Neural cell (in vitro differentiated cells): ENCODE results near the gene SLC35E4. TPM values are rescaled to one million over a fixed set of nuclear protein-coding genes. Genes with fewer than 3 reads are reported as not detected.
A peak's percentile ranks its signal among the peaks of the same experiment; 100 is the strongest.

Experiments used
- H2AFZ ChIP-seq: fragments of 200-600, 300-800 bp; sonication (generic), shearing (Covaris generic); 2 replicates; pipeline ENCODE4 v1.6.0; 2014; ENCODE audit warnings: low read depth, mild to moderate bottlenecking, antibody characterized with exemption, low read length, moderate library complexity
- H3F3A ChIP-seq: fragments of 200-600 bp; shearing (Covaris generic); 2 replicates; pipeline ENCODE4 v1.6.1; 2016; ENCODE audit warnings: mild to moderate bottlenecking, moderate library complexity, mixed read lengths, antibody characterized with exemption, low read length; ENCODE audit not compliant: insufficient read depth, poor library complexity, severe bottlenecking
- H3K27ac ChIP-seq: fragments of 200-600, 300-800 bp; sonication (generic), shearing (Covaris generic); 2 replicates; pipeline ENCODE4 v1.5.1; 2014; ENCODE audit warnings: mild to moderate bottlenecking, low read length, moderate library complexity
- H3K27me3 ChIP-seq: fragments of 300-800, 200-600 bp; sonication (generic), shearing (Covaris generic); 2 replicates; pipeline ENCODE4 v1.6.0; 2014; ENCODE audit warnings: mild to moderate bottlenecking, low read depth, low read length, moderate library complexity; ENCODE audit not compliant: insufficient read depth
- H3K36me3 ChIP-seq: fragments of 300-800, 200-600 bp; sonication (generic), shearing (Covaris generic); 2 replicates; pipeline ENCODE4 v1.5.1; 2014; ENCODE audit warnings: mild to moderate bottlenecking, antibody characterized with exemption, low read length, moderate library complexity; ENCODE audit not compliant: insufficient read depth
- H3K4me2 ChIP-seq: fragments of 300-800, 200-600 bp; sonication (generic), shearing (Covaris generic); 2 replicates; pipeline ENCODE4 v1.6.0; 2014; ENCODE audit warnings: mild to moderate bottlenecking, low read length
- H3K4me3 ChIP-seq: fragments of 300-800, 200-600 bp; sonication (generic), shearing (Covaris generic); 2 replicates; pipeline ENCODE4 v1.5.1; 2014; ENCODE audit warnings: mild to moderate bottlenecking, low read length, moderate library complexity
- H3K79me2 ChIP-seq: fragments of 200-600 bp; shearing (Covaris generic); replicated peaks from 2 replicates; pipeline ENCODE4 v1.6.0; 2014; ENCODE audit warnings: mild to moderate bottlenecking, low read length, moderate library complexity; ENCODE audit not compliant: insufficient read depth
- H3K9ac ChIP-seq: fragments of 300-800, 200-600 bp; sonication (generic), shearing (Covaris generic); 2 replicates; pipeline ENCODE4 v1.6.1; 2016; ENCODE audit warnings: mild to moderate bottlenecking, low read length, mixed read lengths
- H3K9me2 ChIP-seq: fragments of 200-600 bp; shearing (Covaris generic); 2 replicates; pipeline ENCODE4 v1.6.1; 2016; ENCODE audit warnings: mild to moderate bottlenecking, low read length, mixed read lengths; ENCODE audit not compliant: insufficient read depth
- H3K9me3 ChIP-seq: fragments of 200-600, 300-800 bp; sonication (generic), shearing (Covaris generic); 2 replicates; pipeline ENCODE4 v1.6.1; 2016; ENCODE audit warnings: mild to moderate bottlenecking, mixed run types, low read length, moderate library complexity, mixed read lengths
- H4K20me1 ChIP-seq: fragments of 200-600 bp; shearing (Covaris generic); 2 replicates; pipeline ENCODE4 v1.6.1; 2016; ENCODE audit warnings: mild to moderate bottlenecking, mixed run types; ENCODE audit not compliant: insufficient read depth
- EP300 ChIP-seq: fragments of 450-650 bp; conservative IDR thresholded peaks from 2 replicates; pipeline ENCODE4 v1.6.1; 2014; ENCODE audit warnings: antibody characterized with exemption, mild to moderate bottlenecking, moderate library complexity; ENCODE audit not compliant: poor library complexity, severe bottlenecking
- EZH2 ChIP-seq: fragments of 200-600, 300-800 bp; shearing (Covaris generic), sonication (generic); IDR thresholded peaks from 2 replicates; pipeline ENCODE4 v1.6.1; 2014; ENCODE audit warnings: antibody characterized with exemption, low read length, borderline replicate concordance, mild to moderate bottlenecking; ENCODE audit not compliant: insufficient read depth, poor library complexity, severe bottlenecking
- MXI1 ChIP-seq: fragments of 450-650 bp; conservative IDR thresholded peaks from 2 replicates; pipeline ENCODE4 v1.6.1; 2014; ENCODE audit warnings: antibody characterized with exemption, mild to moderate bottlenecking; ENCODE audit not compliant: poor library complexity, severe bottlenecking
- POLR2AphosphoS5 ChIP-seq: IDR thresholded peaks from 2 replicates; pipeline ENCODE4 v1.6.1; 2012
- RAD21 ChIP-seq: fragments of 450-650 bp; conservative IDR thresholded peaks from 2 replicates; pipeline ENCODE4 v1.6.1; 2014; ENCODE audit warnings: antibody characterized with exemption, mild to moderate bottlenecking, moderate library complexity
- SMC3 ChIP-seq: fragments of 450-650 bp; conservative IDR thresholded peaks from 2 replicates; pipeline ENCODE4 v1.6.1; 2014; ENCODE audit warnings: antibody characterized with exemption, mild to moderate bottlenecking, moderate library complexity; ENCODE audit not compliant: poor library complexity
- TAF1 ChIP-seq: IDR thresholded peaks from 2 replicates; pipeline ENCODE4 v1.6.1; 2012; ENCODE audit warnings: low read depth
- polyA plus RNA-seq: library from polyadenylated mRNA; depleted of rRNA; stranded (reverse); fragments of >200 nt; gene quantifications from 2 replicates; pipeline ENCODE4 v1.2.3, GENCODE V29; 2014
- TF ChIP-seq, protein P1 (sequence below): IDR thresholded peaks from 2 replicates; pipeline ENCODE4 v1.6.1; 2012; ENCODE audit warnings: borderline replicate concordance
- TF ChIP-seq, protein P2 (sequence below): fragments of 450-650 bp; IDR thresholded peaks from 2 replicates; pipeline ENCODE4 v1.5.1; 2014; ENCODE audit warnings: antibody characterized with exemption, mild to moderate bottlenecking, moderate library complexity; ENCODE audit not compliant: poor library complexity, severe bottlenecking

The SLC35E4 gene
- polyA plus RNA-seq, 1 donor from 2014 or later = 5.5 TPM

DNA sequence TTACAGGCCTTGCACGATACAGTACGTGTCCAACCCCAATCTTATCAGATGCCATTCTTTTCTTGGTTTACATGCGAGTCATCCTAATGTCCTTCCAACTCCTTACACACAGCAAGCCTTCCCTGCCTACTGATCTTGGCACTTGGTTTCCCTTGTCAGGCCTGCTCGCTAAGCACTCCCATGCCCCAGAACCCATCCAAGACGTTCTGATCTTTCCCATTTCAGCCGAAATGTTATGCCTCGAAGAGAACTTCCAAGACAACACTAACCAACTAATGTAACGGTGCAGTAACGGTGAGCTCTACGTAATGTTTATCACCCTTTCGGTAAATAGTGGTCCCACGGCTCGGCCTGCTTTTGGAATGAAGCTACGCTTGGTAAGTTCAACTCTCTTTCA lies 44.4 kb upstream of the SLC35E4 start:
- peak overlapping the region; percentile 86 for H3K4me2 ChIP-seq
- H3K79me2 ChIP-seq = peaks cover 19% of the 10 kb centered on the region
- H3K27me3 ChIP-seq = no peaks in the 10 kb centered on the region
- TF ChIP-seq MXI1 = no peak
- TF ChIP-seq, protein P1, sequence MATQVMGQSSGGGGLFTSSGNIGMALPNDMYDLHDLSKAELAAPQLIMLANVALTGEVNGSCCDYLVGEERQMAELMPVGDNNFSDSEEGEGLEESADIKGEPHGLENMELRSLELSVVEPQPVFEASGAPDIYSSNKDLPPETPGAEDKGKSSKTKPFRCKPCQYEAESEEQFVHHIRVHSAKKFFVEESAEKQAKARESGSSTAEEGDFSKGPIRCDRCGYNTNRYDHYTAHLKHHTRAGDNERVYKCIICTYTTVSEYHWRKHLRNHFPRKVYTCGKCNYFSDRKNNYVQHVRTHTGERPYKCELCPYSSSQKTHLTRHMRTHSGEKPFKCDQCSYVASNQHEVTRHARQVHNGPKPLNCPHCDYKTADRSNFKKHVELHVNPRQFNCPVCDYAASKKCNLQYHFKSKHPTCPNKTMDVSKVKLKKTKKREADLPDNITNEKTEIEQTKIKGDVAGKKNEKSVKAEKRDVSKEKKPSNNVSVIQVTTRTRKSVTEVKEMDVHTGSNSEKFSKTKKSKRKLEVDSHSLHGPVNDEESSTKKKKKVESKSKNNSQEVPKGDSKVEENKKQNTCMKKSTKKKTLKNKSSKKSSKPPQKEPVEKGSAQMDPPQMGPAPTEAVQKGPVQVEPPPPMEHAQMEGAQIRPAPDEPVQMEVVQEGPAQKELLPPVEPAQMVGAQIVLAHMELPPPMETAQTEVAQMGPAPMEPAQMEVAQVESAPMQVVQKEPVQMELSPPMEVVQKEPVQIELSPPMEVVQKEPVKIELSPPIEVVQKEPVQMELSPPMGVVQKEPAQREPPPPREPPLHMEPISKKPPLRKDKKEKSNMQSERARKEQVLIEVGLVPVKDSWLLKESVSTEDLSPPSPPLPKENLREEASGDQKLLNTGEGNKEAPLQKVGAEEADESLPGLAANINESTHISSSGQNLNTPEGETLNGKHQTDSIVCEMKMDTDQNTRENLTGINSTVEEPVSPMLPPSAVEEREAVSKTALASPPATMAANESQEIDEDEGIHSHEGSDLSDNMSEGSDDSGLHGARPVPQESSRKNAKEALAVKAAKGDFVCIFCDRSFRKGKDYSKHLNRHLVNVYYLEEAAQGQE = no peak
- no peak for TF ChIP-seq RAD21
- TF ChIP-seq, protein P2, sequence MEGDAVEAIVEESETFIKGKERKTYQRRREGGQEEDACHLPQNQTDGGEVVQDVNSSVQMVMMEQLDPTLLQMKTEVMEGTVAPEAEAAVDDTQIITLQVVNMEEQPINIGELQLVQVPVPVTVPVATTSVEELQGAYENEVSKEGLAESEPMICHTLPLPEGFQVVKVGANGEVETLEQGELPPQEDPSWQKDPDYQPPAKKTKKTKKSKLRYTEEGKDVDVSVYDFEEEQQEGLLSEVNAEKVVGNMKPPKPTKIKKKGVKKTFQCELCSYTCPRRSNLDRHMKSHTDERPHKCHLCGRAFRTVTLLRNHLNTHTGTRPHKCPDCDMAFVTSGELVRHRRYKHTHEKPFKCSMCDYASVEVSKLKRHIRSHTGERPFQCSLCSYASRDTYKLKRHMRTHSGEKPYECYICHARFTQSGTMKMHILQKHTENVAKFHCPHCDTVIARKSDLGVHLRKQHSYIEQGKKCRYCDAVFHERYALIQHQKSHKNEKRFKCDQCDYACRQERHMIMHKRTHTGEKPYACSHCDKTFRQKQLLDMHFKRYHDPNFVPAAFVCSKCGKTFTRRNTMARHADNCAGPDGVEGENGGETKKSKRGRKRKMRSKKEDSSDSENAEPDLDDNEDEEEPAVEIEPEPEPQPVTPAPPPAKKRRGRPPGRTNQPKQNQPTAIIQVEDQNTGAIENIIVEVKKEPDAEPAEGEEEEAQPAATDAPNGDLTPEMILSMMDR = no peak
- TF ChIP-seq SMC3 = no peak
- TF ChIP-seq TAF1 = no peak
- TF ChIP-seq POLR2AphosphoS5 = no peak
- TF ChIP-seq EP300 = no peak
- no peak for TF ChIP-seq EZH2
- no peaks in the 10 kb centered on the region for H3K36me3 ChIP-seq
- H3K27ac ChIP-seq = peak overlapping the region; percentile 93
- H4K20me1 ChIP-seq = no peaks in the 10 kb centered on the region
- peak overlapping the region; percentile 81 for H3K4me3 ChIP-seq
- peak overlapping the region; percentile 69 for H3K9ac ChIP-seq
- H3F3A ChIP-seq = no peaks in the 10 kb centered on the region
- H3K9me3 ChIP-seq = no peaks in the 10 kb centered on the region
- no peak overlapping the region for H2AFZ ChIP-seq
- no peaks in the 10 kb centered on the region for H3K9me2 ChIP-seq

DNA sequence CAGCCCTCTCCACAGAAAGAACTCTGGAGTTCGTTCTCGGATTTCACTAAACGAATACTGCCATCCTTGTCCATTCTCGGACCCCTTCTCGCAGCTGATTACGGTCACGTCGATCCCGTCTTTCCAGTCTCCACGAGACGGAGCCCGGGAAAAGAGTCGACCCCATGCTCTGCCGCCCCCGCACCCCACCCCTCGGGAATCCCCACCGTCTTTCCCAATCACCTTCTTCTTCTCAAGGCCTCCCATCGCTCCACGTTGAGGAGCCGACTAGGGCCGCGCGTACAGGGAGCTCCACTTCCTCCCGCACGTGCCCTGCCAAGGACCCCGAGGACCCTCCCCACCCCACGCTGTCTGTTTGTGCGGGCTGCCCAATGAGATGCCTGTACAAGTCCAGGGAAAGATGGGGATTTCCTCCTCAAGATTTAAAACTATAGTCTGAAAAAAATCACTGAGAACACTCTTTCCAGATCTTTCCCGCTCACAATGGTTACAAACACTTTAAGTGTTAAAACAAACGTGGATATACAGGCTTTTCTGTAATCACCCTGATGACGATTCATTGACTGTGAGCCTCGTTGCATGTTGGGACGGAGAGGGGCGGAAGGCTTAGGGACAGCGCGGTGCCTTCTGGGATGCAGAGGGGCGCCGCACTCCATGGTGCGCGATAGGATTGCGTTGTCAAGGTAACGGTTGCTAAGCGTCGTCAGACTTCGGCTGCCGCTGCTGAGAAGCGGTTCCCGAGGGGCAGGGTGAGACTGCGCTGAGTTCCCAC lies 43.8 kb upstream of the SLC35E4 start, which contains the start of gene PES1:
PES1 (minus strand) TSS at position 323 of the 772 bp plus-strand sequence; CDS start at position 246, 77 bp downstream.
- H3K9me2 ChIP-seq = no peaks in the 10 kb centered on the region
- H3K27ac ChIP-seq = peak within 1 kb of the TSS; percentile 93
- TF ChIP-seq EP300 (peak; percentile 79), SMC3 (no peak), MXI1 (peak; percentile 99), POLR2AphosphoS5 (peak; percentile 63), EZH2 (no peak), TAF1 (no peak), RAD21 (peak; percentile 38)
- TF ChIP-seq, protein P2 = peak; percentile 25
- TF ChIP-seq, protein P1 = peak; percentile 86
- peak within 1 kb of the TSS; percentile 69 for H3K9ac ChIP-seq
- H3K4me3 ChIP-seq = peak within 1 kb of the TSS; percentile 81
- no peaks in the 10 kb centered on the region for H3K9me3 ChIP-seq
- H3F3A ChIP-seq = no peaks in the 10 kb centered on the region
- no peaks in the 10 kb centered on the region for H3K36me3 ChIP-seq
- H3K79me2 ChIP-seq = peaks cover 19% of the 10 kb centered on the region
- no peaks in the 10 kb centered on the region for H4K20me1 ChIP-seq
- H2AFZ ChIP-seq = no peak within 1 kb of the TSS
- peak within 1 kb of the TSS; percentile 86 for H3K4me2 ChIP-seq
- H3K27me3 ChIP-seq = no peaks in the 10 kb centered on the region
